KMS-11 (cell line): ENCODE data around the gene PRF1.
"Not testable (repeated sequence)": the region's sequence is repeated elsewhere in the genome, so short reads cannot be mapped to it uniquely, and the experiment has no call there.

Source experiments
- H2AFZ ChIP-seq: fragments of 200-600 bp; sonication (generic); 2 replicates; pipeline ENCODE4 v1.6.1; 2016; ENCODE audit warnings: antibody characterized with exemption, mixed run types, low read depth
- H3K27ac ChIP-seq: fragments of 200-600 bp; sonication (generic); 2 replicates; pipeline ENCODE4 v1.6.1; 2016; ENCODE audit warnings: mild to moderate bottlenecking, mixed run types
- H3K27me3 ChIP-seq: fragments of 200-600 bp; sonication (generic); 2 replicates; pipeline ENCODE4 v1.6.1; 2017; ENCODE audit warnings: mild to moderate bottlenecking, low read depth, mixed run types, moderate library complexity; ENCODE audit not compliant: insufficient read depth
- H3K36me3 ChIP-seq: fragments of 200-600 bp; sonication (generic); 2 replicates; pipeline ENCODE4 v1.6.1; 2017; ENCODE audit warnings: mild to moderate bottlenecking, mixed run types; ENCODE audit not compliant: insufficient read depth
- H3K4me1 ChIP-seq: fragments of 200-600 bp; sonication (generic); 2 replicates; pipeline ENCODE4 v1.6.1; 2016; ENCODE audit warnings: mild to moderate bottlenecking, low read depth, mixed run types; ENCODE audit not compliant: poor library complexity, severe bottlenecking
- H3K4me2 ChIP-seq: fragments of 200-600 bp; sonication (generic); 2 replicates; pipeline ENCODE4 v1.7.0; 2016; ENCODE audit warnings: mild to moderate bottlenecking, mixed run types
- H3K4me3 ChIP-seq: fragments of 200-600 bp; sonication (generic); IDR thresholded peaks from 2 replicates; pipeline ENCODE4 v1.6.1; 2017; ENCODE audit warnings: low read depth, low read length, mixed read lengths; ENCODE audit not compliant: insufficient read depth
- H3K79me2 ChIP-seq: fragments of 200-600 bp; sonication (generic); 2 replicates; pipeline ENCODE4 v1.6.1; 2016; ENCODE audit warnings: low read depth, mixed run types; ENCODE audit not compliant: insufficient read depth
- H3K9ac ChIP-seq: fragments of 200-600 bp; sonication (generic); 2 replicates; pipeline ENCODE4 v1.6.1; 2016; ENCODE audit warnings: mild to moderate bottlenecking, mixed run types
- H4K20me1 ChIP-seq: fragments of 200-600 bp; sonication (generic); 2 replicates; pipeline ENCODE4 v1.6.1; 2016; ENCODE audit warnings: mild to moderate bottlenecking, mixed run types; ENCODE audit not compliant: insufficient read depth
- TF ChIP-seq, protein P1 (sequence below): fragments of 200-600 bp; sonication (generic); conservative IDR thresholded peaks from 2 replicates; pipeline ENCODE4 v1.6.1; 2017; ENCODE audit warnings: low read depth, mild to moderate bottlenecking, antibody characterized with exemption, low read length, moderate library complexity, mixed read lengths

The PRF1 gene

DNA sequence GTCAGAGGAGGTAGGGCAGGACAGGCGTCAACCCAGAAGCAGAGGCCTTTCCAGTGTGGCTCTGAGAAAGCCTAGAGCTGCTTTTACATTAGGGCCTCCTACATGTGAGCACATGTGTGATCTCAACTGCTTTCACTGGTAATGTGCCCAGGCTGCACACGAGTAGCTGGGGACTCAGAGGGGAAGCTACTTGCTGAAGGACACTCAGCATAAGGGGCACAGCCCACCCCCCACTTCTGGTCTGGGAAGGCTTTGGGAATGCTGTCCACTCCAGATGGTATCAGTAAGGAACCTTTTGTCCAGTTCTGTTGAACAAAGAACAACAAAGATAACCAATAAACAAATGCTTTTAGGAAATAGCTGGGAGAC, 18.9 kb downstream of the PRF1 start:
- Histone ChIP-seq H2AFZ (no peak overlapping the region), H3K27ac (no peak overlapping the region), H3K36me3 (no peaks in the 10 kb centered on the region), H3K4me3 (no peak overlapping the region), H3K79me2 (no peaks in the 10 kb centered on the region), H3K4me1 (peaks cover 23% of the 10 kb centered on the region), H3K9ac (no peak overlapping the region), H3K27me3 (0 out of 2 replicates have a peak, but pooled peaks cover 2% of the 10 kb centered on the region), H4K20me1 (no peaks in the 10 kb centered on the region), H3K4me2 (no peak overlapping the region)
- TF ChIP-seq, protein P1, sequence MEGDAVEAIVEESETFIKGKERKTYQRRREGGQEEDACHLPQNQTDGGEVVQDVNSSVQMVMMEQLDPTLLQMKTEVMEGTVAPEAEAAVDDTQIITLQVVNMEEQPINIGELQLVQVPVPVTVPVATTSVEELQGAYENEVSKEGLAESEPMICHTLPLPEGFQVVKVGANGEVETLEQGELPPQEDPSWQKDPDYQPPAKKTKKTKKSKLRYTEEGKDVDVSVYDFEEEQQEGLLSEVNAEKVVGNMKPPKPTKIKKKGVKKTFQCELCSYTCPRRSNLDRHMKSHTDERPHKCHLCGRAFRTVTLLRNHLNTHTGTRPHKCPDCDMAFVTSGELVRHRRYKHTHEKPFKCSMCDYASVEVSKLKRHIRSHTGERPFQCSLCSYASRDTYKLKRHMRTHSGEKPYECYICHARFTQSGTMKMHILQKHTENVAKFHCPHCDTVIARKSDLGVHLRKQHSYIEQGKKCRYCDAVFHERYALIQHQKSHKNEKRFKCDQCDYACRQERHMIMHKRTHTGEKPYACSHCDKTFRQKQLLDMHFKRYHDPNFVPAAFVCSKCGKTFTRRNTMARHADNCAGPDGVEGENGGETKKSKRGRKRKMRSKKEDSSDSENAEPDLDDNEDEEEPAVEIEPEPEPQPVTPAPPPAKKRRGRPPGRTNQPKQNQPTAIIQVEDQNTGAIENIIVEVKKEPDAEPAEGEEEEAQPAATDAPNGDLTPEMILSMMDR: no peak

DNA sequence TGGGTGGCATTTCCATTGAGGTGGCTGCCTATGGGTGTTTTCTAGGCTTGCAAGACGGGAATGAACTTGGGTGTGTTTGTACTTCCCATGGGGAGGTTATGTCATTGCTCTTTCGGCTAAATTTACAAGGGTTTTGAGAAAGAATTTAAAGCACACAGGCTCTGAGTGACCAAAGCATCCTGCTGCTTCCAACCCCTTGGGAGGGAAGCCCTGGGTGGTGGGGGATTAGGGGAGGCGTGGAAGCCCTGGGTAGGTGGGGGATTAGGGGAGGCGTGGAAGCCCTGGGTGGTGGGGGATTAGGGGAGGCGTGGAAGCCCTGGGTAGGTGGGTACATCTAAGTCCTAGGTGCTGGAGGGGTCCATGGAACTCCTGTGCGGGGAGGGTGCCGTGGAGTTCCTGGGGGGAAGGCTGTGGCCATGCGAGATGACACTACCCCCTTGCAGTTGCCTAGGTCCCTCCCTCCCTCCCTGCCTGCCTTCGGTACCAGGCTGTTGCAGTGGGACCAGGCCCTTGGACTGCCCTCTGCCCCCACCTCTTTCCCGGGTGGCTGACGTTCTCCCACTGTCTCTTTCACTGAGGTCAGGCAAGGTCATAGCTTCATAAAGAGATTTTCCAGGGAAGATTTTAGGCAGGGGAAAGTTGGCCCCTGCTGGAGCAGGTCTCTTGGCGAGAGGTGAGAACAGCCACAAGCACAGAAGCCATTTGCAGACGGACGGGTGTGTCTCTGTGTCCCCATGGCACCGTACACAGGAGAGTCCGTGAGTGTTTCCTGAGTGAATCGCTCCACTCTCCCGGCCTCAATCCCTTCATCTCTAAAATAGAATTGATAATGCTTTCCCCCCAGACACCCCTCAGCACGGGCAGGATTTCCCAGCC, 19.5 kb downstream of the PRF1 start:
- no peak overlapping the region for H2AFZ ChIP-seq
- no peaks in the 10 kb centered on the region for H4K20me1 ChIP-seq
- H3K9ac ChIP-seq: no peak overlapping the region
- no peak overlapping the region for H3K4me3 ChIP-seq
- no peak overlapping the region for H3K27ac ChIP-seq
- H3K4me1 ChIP-seq: peaks cover 28% of the 10 kb centered on the region
- peaks cover 3% of the 10 kb centered on the region; the same call in 1 of the 2 replicates for H3K27me3 ChIP-seq
- H3K36me3 ChIP-seq: no peaks in the 10 kb centered on the region
- no peaks in the 10 kb centered on the region for H3K79me2 ChIP-seq
- no peak overlapping the region for H3K4me2 ChIP-seq
- TF ChIP-seq, protein P1: no peak

DNA sequence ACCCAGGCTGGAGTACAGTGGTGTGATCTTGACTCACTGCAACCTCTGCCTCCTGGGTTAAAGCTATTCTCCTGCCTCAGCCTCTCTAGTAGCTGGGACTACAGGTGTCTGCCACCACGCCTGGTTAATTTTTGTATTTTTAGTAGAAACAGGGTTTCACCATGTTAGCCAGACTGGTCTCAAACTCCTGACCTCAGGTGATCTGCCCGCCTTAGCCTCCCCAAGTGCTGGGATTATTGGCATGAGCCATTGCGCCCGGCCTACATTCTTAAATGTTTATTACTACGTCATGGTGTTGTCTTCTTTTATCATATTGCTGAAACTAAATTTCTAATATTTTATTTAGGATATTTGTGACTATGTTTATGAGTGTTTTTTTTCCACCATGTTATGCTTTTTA, 21.4 kb downstream of the PRF1 start:
- H3K4me2 ChIP-seq: not testable (repeated sequence)

DNA sequence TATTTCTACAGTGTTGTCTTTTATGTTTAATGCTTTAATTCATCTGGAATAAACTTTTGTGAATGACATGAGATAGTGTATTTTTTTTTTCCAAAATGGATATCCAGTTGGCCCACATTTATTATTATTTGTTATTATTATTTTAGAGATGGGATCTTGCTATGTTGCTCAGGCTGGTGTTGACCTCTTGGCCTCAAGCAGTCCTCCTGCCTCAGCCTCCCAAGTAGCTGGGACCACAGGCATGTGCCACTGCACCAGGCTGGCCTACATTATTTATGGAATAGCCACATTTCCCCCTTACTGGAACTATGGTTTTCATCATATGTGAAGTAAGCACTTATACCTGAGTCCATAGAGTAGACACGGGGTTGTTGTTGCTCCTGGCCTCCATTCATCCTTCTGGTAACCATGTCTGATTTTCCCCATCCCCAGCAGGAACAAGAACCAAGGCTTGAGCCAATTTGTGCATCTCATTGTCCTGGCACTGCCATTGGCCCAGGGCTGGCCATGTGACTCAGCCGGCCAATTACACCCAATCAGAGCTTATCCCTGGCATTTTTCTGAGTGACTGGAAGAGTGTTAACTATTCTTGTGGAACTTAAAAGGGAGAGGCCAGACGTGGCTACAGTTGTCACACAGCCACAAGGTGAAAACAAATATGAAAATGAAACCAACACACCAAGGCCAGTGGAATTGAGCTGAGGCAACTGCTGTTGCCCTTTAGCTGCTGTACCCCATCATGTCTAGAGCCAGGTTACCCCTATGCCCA, 23.1 kb downstream of the PRF1 start:
- no peaks in the 10 kb centered on the region for H3K36me3 ChIP-seq
- TF ChIP-seq, protein P1: no peak
- H3K9ac ChIP-seq: no peak overlapping the region
- peaks cover 56% of the 10 kb centered on the region for H3K4me1 ChIP-seq
- peak overlapping the region; percentile 74 for H3K4me2 ChIP-seq
- H4K20me1 ChIP-seq: no peaks in the 10 kb centered on the region
- H3K27ac ChIP-seq: no peak overlapping the region
- peaks cover 8% of the 10 kb centered on the region; the same call in 1 of the 2 replicates for H3K27me3 ChIP-seq
- H3K4me3 ChIP-seq: no peak overlapping the region
- H3K79me2 ChIP-seq: no peaks in the 10 kb centered on the region
- H2AFZ ChIP-seq: no peak overlapping the region

More for the DNA sequence above, 21.4 kb downstream of the PRF1 start:
- H3K4me1 ChIP-seq: peaks cover 45% of the 10 kb centered on the region
- not testable (repeated sequence) for H4K20me1 ChIP-seq, H3K4me3 ChIP-seq, H3K79me2 ChIP-seq, H3K9ac ChIP-seq, H2AFZ ChIP-seq, H3K36me3 ChIP-seq, H3K27ac ChIP-seq, H3K27me3 ChIP-seq
